Stimulated activated CD4-positive, alpha-beta T cell treated with anti-CD3 and anti-CD28 coated beads, Interleukin-15, amount 100 ng/mL, for 1 hour (primary cell): ENCODE data around the gene ISY1.
"Not testable (repeated sequence)": the region's sequence is repeated elsewhere in the genome, so short reads cannot be mapped to it uniquely, and the experiment has no call there.

Source experiments
- DNase-seq, 2 donors: peaks; one replicate each; pipeline ENCODE4 v3.0.0-alpha.2; 2020; ENCODE audit warnings: low read depth in 1 of 2, low spot score in 1 of 2

Gene ISY1

DNA sequence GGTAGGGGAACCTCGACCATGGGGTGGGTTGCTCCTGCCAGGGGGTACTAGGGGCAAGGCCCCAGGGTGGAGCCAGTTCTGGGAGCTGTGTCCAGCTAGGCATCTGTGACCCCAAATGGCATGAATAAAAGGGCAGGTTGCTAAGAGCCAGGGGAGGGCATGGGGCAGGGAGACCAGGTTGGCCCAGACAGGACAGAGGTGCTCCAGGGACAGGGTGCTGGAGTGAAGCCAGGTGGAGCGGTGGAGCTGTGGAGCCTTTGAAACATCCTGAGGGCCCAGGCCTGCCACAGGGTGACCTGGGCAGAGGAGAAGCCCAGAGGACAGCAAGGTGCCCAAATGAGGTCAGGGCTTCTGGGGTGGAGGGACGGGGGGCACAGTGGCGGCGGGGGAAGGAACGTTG is 72.6 kb downstream of the ISY1 start:
- not testable (repeated sequence) for DNase-seq

- not testable (repeated sequence) for DNase-seq
Observed at GRCh38 chr3:129087904-129088303, 73.0 kb downstream of the ISY1 start.

- no peak for DNase-seq
Observed at GRCh38 chr3:129087138-129087702, 73.6 kb downstream of the ISY1 start.

GRCh38 chr3:129085818-129086217 is 75.0 kb downstream of the ISY1 start:
- no peak for DNase-seq

GRCh38 chr3:129085165-129085715 is 75.6 kb downstream of the ISY1 start:
- no peak for DNase-seq

- no peak for DNase-seq
Observed at GRCh38 chr3:129084501-129084900, 76.4 kb downstream of the ISY1 start.

GRCh38 chr3:129082026-129082425 is 78.8 kb downstream of the ISY1 start:
- no peak for DNase-seq

- no peak for DNase-seq
Observed at GRCh38 chr3:129081503-129081902, 79.4 kb downstream of the ISY1 start.

DNA sequence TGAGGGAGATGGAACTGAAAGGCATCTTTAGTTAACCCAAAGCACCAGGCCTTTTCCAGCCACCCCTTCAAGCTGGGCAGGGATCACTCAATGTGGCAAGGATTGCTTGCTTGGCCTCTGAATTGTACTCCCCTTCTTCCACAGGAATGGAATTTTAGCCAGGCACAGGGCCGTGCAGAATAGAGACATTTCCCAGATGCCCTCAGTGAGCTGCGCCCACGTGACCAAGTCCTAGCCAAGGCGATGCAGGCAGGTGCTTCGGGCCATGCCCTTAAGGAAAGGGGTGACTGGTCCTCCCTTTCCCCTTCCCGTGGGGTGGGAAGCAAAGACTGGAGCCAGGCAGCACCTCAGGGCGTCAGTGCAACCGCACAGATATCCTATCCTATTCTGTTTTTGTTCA is 82.4 kb downstream of the ISY1 start:
- no peak for DNase-seq
